ENCODE measurements around the gene ADGRG3. TPM values are rescaled to one million over a fixed set of nuclear protein-coding genes. Genes with fewer than 3 reads are reported as not detected.

Gene ADGRG3
- total and polyA plus RNA-seq, 9 of the 15 experiments (the other 6 are each of a cell fraction or from before 2014, with no cell fraction given), result 0.09 to 0.52 (median 0.14) TPM; not detected in 3

DNA sequence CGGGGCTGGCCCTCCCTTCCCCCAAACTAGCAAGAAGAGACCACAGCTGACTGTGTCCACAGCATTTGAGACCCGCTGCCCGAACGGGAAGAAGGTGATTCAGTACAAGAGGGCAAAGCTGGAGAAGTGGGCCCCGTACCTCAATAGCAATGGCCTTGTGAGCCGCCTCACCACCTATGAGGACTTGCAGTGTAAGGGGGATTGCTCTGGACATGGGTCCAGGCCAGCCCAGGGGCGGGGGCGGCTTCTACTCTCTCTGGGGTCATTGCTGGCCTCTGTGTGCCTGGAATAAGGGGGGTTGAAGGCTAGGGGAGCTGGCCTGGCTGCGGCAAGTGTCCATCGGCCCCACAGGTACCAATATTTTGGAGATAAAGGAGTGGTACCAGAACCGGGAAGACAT, 54.5 kb downstream of the ADGRG3 start:
- no TSS peak for BruUV-seq (replicated peaks)
- peaks cover 12 to 13% of the 10 kb centered on the region in 2 experiments for H3K4me1 ChIP-seq (replicated peaks in 1 of 2; ENCODE audit: control insufficient read depth in 2 of 2, insufficient read depth in 2 of 2, low read length in 2 of 2)
- TF ChIP-seq ZNF23 (CRISPR knock-in tag; IDR thresholded peaks at IDR 0.05), result no peak
- TF ChIP-seq CBFA2T2 (conservative IDR thresholded peaks at IDR 0.05), result no peak
- no peak for TF ChIP-seq NFIC (IDR thresholded peaks at IDR 0.05)
- TF ChIP-seq MEF2D (tag; conservative IDR thresholded peaks at IDR 0.05; ENCODE audit: low read depth), result no peak
- no peak for TF ChIP-seq CEBPG (CRISPR knock-in tag; IDR thresholded peaks at IDR 0.05)
- no peak for TF ChIP-seq CEBPG (tag; conservative IDR thresholded peaks at IDR 0.05 in 1 of 2, IDR thresholded peaks at IDR 0.05 in 1 of 2)
- no peak for TF ChIP-seq HCFC1 (IDR thresholded peaks at IDR 0.05; ENCODE audit: low read depth, low read length)
- no peak overlapping the region for H3K4me3 ChIP-seq
- no peaks in the 10 kb centered on the region for H3K9me3 ChIP-seq (replicated peaks; ENCODE audit: control insufficient read depth, insufficient read depth, low read depth, low read length)
- WGBS (ENCODE audit: insufficient coverage, low coverage, missing lambda C conversion rate), result 54% methylated on average over 11 of the region's 11 CpGs
- H3K4me2 ChIP-seq (ENCODE audit: insufficient read depth, low read length), result no peak overlapping the region
- DNase-seq (ENCODE audit: extremely low read depth in 1 of 4, low spot score in 3 of 4), result no peak
- H3K27me3 ChIP-seq (ENCODE audit: control insufficient read depth in 2 of 2, insufficient read depth in 2 of 2, low read length in 2 of 2), result peaks cover 0 to 9% of the 10 kb centered on the region in 2 experiments; a peak in 1 of 5 replicates
- no peaks in the 10 kb centered on the region for H3K36me3 ChIP-seq (ENCODE audit: control insufficient read depth, insufficient read depth, low read length)
- no peak for FAIRE-seq
- no peak overlapping the region for H2AFZ ChIP-seq (ENCODE audit: low read depth, low read length)
- no peaks in the 10 kb centered on the region for H3K79me2 ChIP-seq (ENCODE audit: control insufficient read depth, insufficient read depth, low read length)
- POLR2A ChIA-PET, result interaction anchor here (0.7 to 1.5 kb wide), 3 partner anchors 13 to 77 kb away, joined by 3 to 8 read pairs (median 5); partner anchors contain the start of gene KATNB1
- H4K20me1 ChIP-seq (replicated peaks; ENCODE audit: control insufficient read depth, insufficient read depth, low read length), result no peaks in the 10 kb centered on the region
- in situ Hi-C loops (cut with MboI) (no loop called here), intact Hi-C loops (cut with micrococcal nuclease) (loop anchor here (5.0 kb wide), 1 partner anchor 130 kb away; no protein-coding TSS in a partner anchor)
- no peaks in the 10 kb centered on the region for H3K9me1 ChIP-seq (ENCODE audit: control insufficient read depth, insufficient read depth, low read length)
- CTCF ChIA-PET (ENCODE audit: low intra/inter-chr PET ratio), result no interaction called here
- H3K27ac ChIP-seq (ENCODE audit: extremely low read depth, low read depth, low read length), result no peak overlapping the region
- H3K9ac ChIP-seq (ENCODE audit: insufficient read depth in 1 of 2, low read depth in 2 of 2, low read length in 2 of 2), result 0 out of 4 replicates have a peak overlapping the region, but pooled peaks of 1 of the 2 experiments have one; percentile 10
- ATAC-seq, result no peak
